K562 (cell line): ENCODE measurements around the gene YPEL1. TPM values are rescaled to one million over a fixed set of nuclear protein-coding genes. Genes with fewer than 3 reads are reported as not detected.

Source experiments
- BCOR ChIP-seq: fragments of 450-650 bp; IDR thresholded peaks from 2 replicates; pipeline ENCODE4 v1.6.1; 2016
- BRF1 ChIP-seq: IDR thresholded peaks from 3 replicates; pipeline ENCODE4 v1.6.1; 2011; ENCODE audit warnings: borderline replicate concordance, mild to moderate bottlenecking; ENCODE audit not compliant: insufficient read length; ENCODE audit errors: extremely low read depth
- ELF2 ChIP-seq: fragments of 250-450 bp; sonication (Bioruptor Pico); IDR thresholded peaks from 2 replicates; pipeline ENCODE4 v1.5.0; 2021; ENCODE audit warnings: mild to moderate bottlenecking
- FOSL1 ChIP-seq: fragments of 200-800 bp; sonication (Bioruptor generic); conservative IDR thresholded peaks from 2 replicates; pipeline ENCODE4 v1.6.1; 2016; ENCODE audit warnings: missing genetic modification characterization, missing compliant biosample characterization
- HOXB6 ChIP-seq: fragments of 250-450 bp; sonication (Bioruptor Pico); IDR thresholded peaks from 2 replicates; pipeline ENCODE4 v1.5.1; 2022; ENCODE audit warnings: mild to moderate bottlenecking, borderline replicate concordance
- KLF16 ChIP-seq: IDR thresholded peaks from 2 replicates; pipeline ENCODE4 v1.6.1; 2016; ENCODE audit warnings: antibody characterized with exemption
- NCOR1 ChIP-seq: fragments of 450-650 bp; IDR thresholded peaks from 2 replicates; pipeline ENCODE4 v1.6.1; 2016; ENCODE audit warnings: mild to moderate bottlenecking, moderate library complexity
- PHF8 ChIP-seq: fragments of 200-600 bp; sonication (generic); IDR thresholded peaks from 2 replicates; pipeline ENCODE4 v1.6.1; 2012; ENCODE audit warnings: mixed run types, mild to moderate bottlenecking, inconsistent platforms, low read length, moderate library complexity, borderline replicate concordance
- POLR2G ChIP-seq: fragments of 200-400 bp; formaldehyde crosslinking; IDR thresholded peaks from 2 replicates; pipeline ENCODE4 v1.6.1; 2017; ENCODE audit warnings: low read depth, mild to moderate bottlenecking, antibody characterized with exemption, low read length, moderate library complexity
- PTTG1 ChIP-seq: fragments of 450-650 bp; IDR thresholded peaks from 2 replicates; pipeline ENCODE4 v1.6.1; 2016; ENCODE audit warnings: low read depth, mild to moderate bottlenecking, missing genetic modification characterization, missing compliant biosample characterization
- RBM17 ChIP-seq: fragments of 200-400 bp; formaldehyde crosslinking; IDR thresholded peaks from 2 replicates; pipeline ENCODE4 v1.6.1; 2017; ENCODE audit warnings: low read depth, mild to moderate bottlenecking, low read length, borderline replicate concordance
- SAP30 ChIP-seq: fragments of 200-600 bp; sonication (generic); IDR thresholded peaks from 2 replicates; pipeline ENCODE4 v1.6.1; 2012; ENCODE audit warnings: borderline replicate concordance, low read depth, mild to moderate bottlenecking, moderate library complexity, low read length, control low read depth, inconsistent platforms; ENCODE audit not compliant: insufficient read depth, poor library complexity, severe bottlenecking
- SP2 ChIP-seq: IDR thresholded peaks from 2 replicates; pipeline ENCODE4 v1.6.1; 2011; ENCODE audit warnings: mild to moderate bottlenecking, low read depth, low read length, moderate library complexity; ENCODE audit not compliant: poor library complexity, severe bottlenecking; ENCODE audit errors: extremely low read depth
- TEAD1 ChIP-seq, 2 experiments: fragments of 450-650 bp in 1 of 2; sonication (generic) in 1 of 2; formaldehyde crosslinking; IDR thresholded peaks; 2 replicates each; pipeline versions ENCODE4 v1.4.0 to v1.8.0; 2020 to 2022; ENCODE audit warnings: mild to moderate bottlenecking in 2 of 2, missing genetic modification reagents in 1 of 2
- XRCC5 ChIP-seq: fragments of 200-400 bp; formaldehyde crosslinking; IDR thresholded peaks from 2 replicates; pipeline ENCODE4 v1.6.1; 2017; ENCODE audit warnings: low read depth, mild to moderate bottlenecking, low read length
- YBX1 ChIP-seq: fragments of 450-650 bp; IDR thresholded peaks from 2 replicates; pipeline ENCODE4 v1.7.1; 2016; ENCODE audit warnings: mild to moderate bottlenecking
- ZNF431 ChIP-seq: sonication (generic); formaldehyde crosslinking; IDR thresholded peaks from 2 replicates; pipeline ENCODE4 v1.8.0; 2022; ENCODE audit warnings: mild to moderate bottlenecking, missing genetic modification reagents
- ZNF766 ChIP-seq: fragments of 200-800 bp; sonication (Bioruptor generic); conservative IDR thresholded peaks from 2 replicates; pipeline ENCODE4 v1.6.1; 2016; ENCODE audit warnings: missing genetic modification characterization, missing compliant biosample characterization
- ZNF785 ChIP-seq: fragments of 250-450 bp; sonication (Bioruptor Pico); IDR thresholded peaks from 2 replicates; pipeline ENCODE4 v1.4.0; 2020; ENCODE audit warnings: mild to moderate bottlenecking
- polyA plus RNA-seq, 8 experiments: library from polyadenylated mRNA; depleted of rRNA in 4 of 8; stranded (reverse) in 5 of 8; unstranded in 3 of 8; fragments of >200 nt; fragmentation: Nextera tagmentation in 2 of 8; fragmentation: Illumina TruSeq in 1 of 8; extraction: Ambion mirVana in 2 of 8; extraction: Trizol in 1 of 8; gene quantifications; 2 replicates each; pipeline versions ENCODE4 v1.2.1 to v1.2.3, GENCODE V29; 2011 to 2014; ENCODE audit warnings: inconsistent platforms in 1 of 8, missing spikeins in 1 of 8
- total RNA-seq, 7 experiments: library from RNA; depleted of rRNA in 6 of 7; stranded (reverse); fragments of >200 nt in 6 of 7; fragmentation: Illumina TruSeq in 2 of 7; extraction: Trizol in 2 of 7; gene quantifications; 2 replicates each; pipeline versions ENCODE4 v1.2.1 to v1.2.3, GENCODE V29; 2011 to 2021; ENCODE audit warnings: low replicate concordance in 1 of 7
- TF ChIP-seq, protein P1 (sequence below), 2 experiments: fragments of 450-650 bp; IDR thresholded peaks; 2 replicates each; pipeline ENCODE4 v1.6.1; 2018; ENCODE audit warnings: mild to moderate bottlenecking in 2 of 2, low read depth in 1 of 2; ENCODE audit not compliant: partially characterized antibody in 2 of 2
- TF ChIP-seq, protein P2 (sequence below): sonication (generic); formaldehyde crosslinking; IDR thresholded peaks from 2 replicates; pipeline ENCODE4 v1.8.0; 2023; ENCODE audit warnings: mild to moderate bottlenecking, missing genetic modification reagents
- TF ChIP-seq, protein P3 (sequence below), 2 experiments: IDR thresholded peaks; 2 replicates each; pipeline ENCODE4 v1.6.1; 2011; ENCODE audit warnings: borderline replicate concordance in 1 of 2, control low read depth in 1 of 2, low read depth in 1 of 2, low read length in 1 of 2, mild to moderate bottlenecking in 1 of 2, mixed read lengths in 1 of 2, moderate library complexity in 1 of 2; ENCODE audit not compliant: insufficient read depth in 1 of 2, insufficient read length in 1 of 2, poor library complexity in 1 of 2, severe bottlenecking in 1 of 2; ENCODE audit errors: extremely low read depth in 1 of 2

Gene YPEL1
- total and polyA plus RNA-seq, 9 of the 15 experiments (the other 6 are each of a cell fraction or from before 2014, with no cell fraction given) = 0.07 to 2.2 (median 0.46) TPM

DNA sequence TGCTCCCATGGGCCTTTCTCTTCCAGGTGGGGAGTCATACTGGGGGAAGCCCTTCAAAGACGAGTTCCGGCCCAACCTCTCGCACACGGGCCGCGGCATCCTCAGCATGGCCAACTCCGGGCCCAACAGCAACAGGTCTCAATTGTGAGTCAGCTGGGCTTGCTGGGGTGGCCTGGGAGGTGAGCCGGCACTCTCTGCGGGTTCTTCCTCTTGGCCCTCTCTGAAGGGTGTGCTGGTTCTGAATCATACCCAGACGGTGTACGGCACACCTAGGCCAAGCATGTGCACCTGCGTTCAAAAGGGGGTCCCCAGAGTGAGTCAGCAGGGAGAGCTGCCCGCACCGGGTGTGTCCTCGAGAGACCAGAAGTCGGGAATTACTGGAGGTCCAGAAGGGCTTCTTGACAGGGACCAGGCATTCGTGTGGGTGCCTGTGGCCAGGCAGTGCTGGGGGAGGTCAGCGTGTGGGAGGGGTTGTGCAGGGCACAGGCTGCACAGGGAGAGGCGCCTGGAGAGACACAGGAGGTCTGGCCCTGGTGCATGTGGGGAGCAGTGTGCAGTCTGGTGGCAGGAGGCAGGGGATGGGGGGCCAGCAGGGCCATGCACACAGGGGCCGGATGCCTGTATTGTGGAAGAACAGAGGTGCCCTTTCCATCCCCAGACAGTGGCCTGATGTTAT is 46.8 kb downstream of the YPEL1 start (continued):
- TF ChIP-seq, protein P1, sequence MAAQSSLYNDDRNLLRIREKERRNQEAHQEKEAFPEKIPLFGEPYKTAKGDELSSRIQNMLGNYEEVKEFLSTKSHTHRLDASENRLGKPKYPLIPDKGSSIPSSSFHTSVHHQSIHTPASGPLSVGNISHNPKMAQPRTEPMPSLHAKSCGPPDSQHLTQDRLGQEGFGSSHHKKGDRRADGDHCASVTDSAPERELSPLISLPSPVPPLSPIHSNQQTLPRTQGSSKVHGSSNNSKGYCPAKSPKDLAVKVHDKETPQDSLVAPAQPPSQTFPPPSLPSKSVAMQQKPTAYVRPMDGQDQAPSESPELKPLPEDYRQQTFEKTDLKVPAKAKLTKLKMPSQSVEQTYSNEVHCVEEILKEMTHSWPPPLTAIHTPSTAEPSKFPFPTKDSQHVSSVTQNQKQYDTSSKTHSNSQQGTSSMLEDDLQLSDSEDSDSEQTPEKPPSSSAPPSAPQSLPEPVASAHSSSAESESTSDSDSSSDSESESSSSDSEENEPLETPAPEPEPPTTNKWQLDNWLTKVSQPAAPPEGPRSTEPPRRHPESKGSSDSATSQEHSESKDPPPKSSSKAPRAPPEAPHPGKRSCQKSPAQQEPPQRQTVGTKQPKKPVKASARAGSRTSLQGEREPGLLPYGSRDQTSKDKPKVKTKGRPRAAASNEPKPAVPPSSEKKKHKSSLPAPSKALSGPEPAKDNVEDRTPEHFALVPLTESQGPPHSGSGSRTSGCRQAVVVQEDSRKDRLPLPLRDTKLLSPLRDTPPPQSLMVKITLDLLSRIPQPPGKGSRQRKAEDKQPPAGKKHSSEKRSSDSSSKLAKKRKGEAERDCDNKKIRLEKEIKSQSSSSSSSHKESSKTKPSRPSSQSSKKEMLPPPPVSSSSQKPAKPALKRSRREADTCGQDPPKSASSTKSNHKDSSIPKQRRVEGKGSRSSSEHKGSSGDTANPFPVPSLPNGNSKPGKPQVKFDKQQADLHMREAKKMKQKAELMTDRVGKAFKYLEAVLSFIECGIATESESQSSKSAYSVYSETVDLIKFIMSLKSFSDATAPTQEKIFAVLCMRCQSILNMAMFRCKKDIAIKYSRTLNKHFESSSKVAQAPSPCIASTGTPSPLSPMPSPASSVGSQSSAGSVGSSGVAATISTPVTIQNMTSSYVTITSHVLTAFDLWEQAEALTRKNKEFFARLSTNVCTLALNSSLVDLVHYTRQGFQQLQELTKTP (IDR thresholded peaks at IDR 0.05; ENCODE audit: low read depth in 1 of 2, partially characterized antibody in 2 of 2) = no peak
- no peak for TF ChIP-seq FOSL1 (tag)
- TF ChIP-seq ZNF766 (CRISPR knock-in tag) = no peak
- TF ChIP-seq, protein P2, sequence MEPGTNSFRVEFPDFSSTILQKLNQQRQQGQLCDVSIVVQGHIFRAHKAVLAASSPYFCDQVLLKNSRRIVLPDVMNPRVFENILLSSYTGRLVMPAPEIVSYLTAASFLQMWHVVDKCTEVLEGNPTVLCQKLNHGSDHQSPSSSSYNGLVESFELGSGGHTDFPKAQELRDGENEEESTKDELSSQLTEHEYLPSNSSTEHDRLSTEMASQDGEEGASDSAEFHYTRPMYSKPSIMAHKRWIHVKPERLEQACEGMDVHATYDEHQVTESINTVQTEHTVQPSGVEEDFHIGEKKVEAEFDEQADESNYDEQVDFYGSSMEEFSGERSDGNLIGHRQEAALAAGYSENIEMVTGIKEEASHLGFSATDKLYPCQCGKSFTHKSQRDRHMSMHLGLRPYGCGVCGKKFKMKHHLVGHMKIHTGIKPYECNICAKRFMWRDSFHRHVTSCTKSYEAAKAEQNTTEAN = no peak
- TF ChIP-seq PTTG1 = no peak
- TF ChIP-seq TEAD1 (CRISPR knock-in tag; IDR thresholded peaks at IDR 0.05) = no peak
- TF ChIP-seq NCOR1 = no peak
- TF ChIP-seq, protein P3, sequence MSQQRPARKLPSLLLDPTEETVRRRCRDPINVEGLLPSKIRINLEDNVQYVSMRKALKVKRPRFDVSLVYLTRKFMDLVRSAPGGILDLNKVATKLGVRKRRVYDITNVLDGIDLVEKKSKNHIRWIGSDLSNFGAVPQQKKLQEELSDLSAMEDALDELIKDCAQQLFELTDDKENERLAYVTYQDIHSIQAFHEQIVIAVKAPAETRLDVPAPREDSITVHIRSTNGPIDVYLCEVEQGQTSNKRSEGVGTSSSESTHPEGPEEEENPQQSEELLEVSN (IDR thresholded peaks at IDR 0.05; ENCODE audit: borderline replicate concordance in 1 of 2, extremely low read depth in 1 of 2, insufficient read depth in 1 of 2, insufficient read length in 1 of 2, low read depth in 1 of 2, low read length in 1 of 2, poor library complexity in 1 of 2, severe bottlenecking in 1 of 2) = no peak
- TF ChIP-seq ZNF785 (CRISPR knock-in tag) = no peak
- TF ChIP-seq SP2 = no peak
- peak; percentile 69 for TF ChIP-seq POLR2G
- TF ChIP-seq BRF1 = no peak
- no peak for TF ChIP-seq YBX1
- TF ChIP-seq PHF8 = 0 out of 2 replicates have a peak, but pooled peaks have one; percentile 5
- TF ChIP-seq HOXB6 (CRISPR knock-in tag) = no peak
- TF ChIP-seq XRCC5 = no peak
- TF ChIP-seq ELF2 (CRISPR knock-in tag) = no peak
- TF ChIP-seq KLF16 = no peak
- TF ChIP-seq SAP30 = no peak
- no peak for TF ChIP-seq RBM17
- no peak for TF ChIP-seq BCOR
- no peak for TF ChIP-seq ZNF431
